Activated naive CD8-positive, alpha-beta T cell treated with anti-CD3 and anti-CD28 coated beads for 36 hours (primary cell): Measurements from ENCODE around the gene FMO2. TPM values are rescaled to one million over a fixed set of nuclear protein-coding genes. Genes with fewer than 3 reads are reported as not detected.

Experiments
- DNase-seq: peaks from one replicate; pipeline ENCODE4 v3.0.0; 2021
- H3K27ac Mint-ChIP-seq: one replicate; pipeline ENCODE4 v1.8.0; 2022; ENCODE audit warnings: mild to moderate bottlenecking, moderate library complexity, mixed read lengths
- H3K27me3 Mint-ChIP-seq: one replicate; pipeline ENCODE4 v1.8.0; 2022; ENCODE audit warnings: mild to moderate bottlenecking, mixed read lengths
- H3K36me3 Mint-ChIP-seq: one replicate; pipeline ENCODE4 v1.8.0; 2021; ENCODE audit warnings: mild to moderate bottlenecking, mixed read lengths
- H3K4me1 Mint-ChIP-seq: one replicate; pipeline ENCODE4 v1.8.0; 2021; ENCODE audit warnings: mixed read lengths
- H3K4me3 Mint-ChIP-seq: one replicate; pipeline ENCODE4 v1.8.0; 2022; ENCODE audit warnings: mild to moderate bottlenecking, moderate library complexity, mixed read lengths
- H3K9me3 Mint-ChIP-seq: one replicate; pipeline ENCODE4 v1.8.0; 2022; ENCODE audit warnings: mixed read lengths
- total RNA-seq, 2 experiments: library from RNA; stranded (reverse); gene quantifications; one replicate each; pipeline ENCODE4 v1.2.3, GENCODE V29; 2021

FMO2 gene
- total RNA-seq, 2 experiments from 2014 or later = not detected

DNA sequence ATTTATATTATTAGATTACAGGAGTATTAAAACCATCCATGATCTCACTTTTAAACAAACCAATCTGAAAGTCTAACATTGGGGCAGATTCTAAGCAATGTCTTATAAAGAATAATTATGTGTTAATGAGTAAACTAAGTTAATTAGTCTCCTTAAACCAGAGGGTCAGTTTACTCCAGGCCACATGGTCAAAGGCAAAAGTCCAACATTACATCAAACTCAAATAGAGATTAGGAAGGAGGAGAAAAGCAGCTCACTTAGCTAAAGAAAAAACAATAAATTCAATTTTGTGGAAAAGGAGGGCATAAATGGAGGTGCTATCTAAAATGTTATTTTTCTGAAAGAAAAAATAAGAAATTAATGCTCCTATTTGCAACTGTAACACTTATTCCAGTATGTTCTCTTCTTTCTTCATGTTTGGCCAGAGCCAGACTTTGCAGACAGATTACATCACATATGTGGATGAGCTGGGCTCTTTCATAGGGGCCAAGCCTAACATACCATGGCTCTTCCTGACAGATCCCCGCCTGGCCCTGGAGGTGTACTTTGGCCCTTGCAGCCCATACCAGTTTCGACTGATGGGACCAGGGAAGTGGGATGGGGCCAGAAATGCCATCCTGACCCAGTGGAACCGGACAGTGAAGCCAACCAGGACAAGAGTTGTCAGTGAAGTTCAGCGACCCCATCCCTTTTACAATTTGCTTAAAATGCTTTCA is 24.3 kb upstream of the FMO2 start:
- Mint-ChIP-seq H3K27me3 (peaks cover 7% of the 10 kb centered on the region), H3K27ac (no peak overlapping the region), H3K4me3 (no peak overlapping the region), H3K4me1 (no peaks in the 10 kb centered on the region), H3K36me3 (no peaks in the 10 kb centered on the region), H3K9me3 (no peaks in the 10 kb centered on the region)
- no peak for DNase-seq

- Mint-ChIP-seq H3K4me1 (no peaks in the 10 kb centered on the region), H3K9me3 (no peaks in the 10 kb centered on the region), H3K4me3 (no peak overlapping the region), H3K27ac (no peak overlapping the region), H3K27me3 (peaks cover 3% of the 10 kb centered on the region), H3K36me3 (no peaks in the 10 kb centered on the region)
- no peak for DNase-seq
These were observed 23.7 kb upstream of the FMO2 start for GRCh38 chr1:171161431-171161830.

DNA sequence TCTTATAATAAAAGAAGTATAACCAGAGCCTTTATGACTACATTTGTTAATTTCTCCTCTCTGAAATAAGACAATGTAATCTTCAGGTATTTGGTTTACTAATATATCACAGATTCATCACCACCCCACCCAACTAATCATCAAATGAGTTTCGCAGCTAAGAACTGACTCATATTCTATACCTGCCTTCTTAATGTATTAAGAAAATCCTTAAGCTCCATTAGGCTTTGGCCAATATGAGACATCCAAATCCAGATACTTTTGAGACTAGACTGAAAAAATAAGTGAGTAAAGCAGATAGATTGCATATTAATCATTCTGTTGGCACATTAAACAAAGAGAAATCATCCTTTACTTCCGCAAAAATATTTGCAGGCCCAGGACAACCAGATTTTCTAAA is 18.7 kb upstream of the FMO2 start:
- H3K27ac Mint-ChIP-seq = no peak overlapping the region
- no peak overlapping the region for H3K4me3 Mint-ChIP-seq
- H3K36me3 Mint-ChIP-seq = no peaks in the 10 kb centered on the region
- no peaks in the 10 kb centered on the region for H3K4me1 Mint-ChIP-seq
- no peak for DNase-seq
- H3K27me3 Mint-ChIP-seq = peaks cover 11% of the 10 kb centered on the region
- no peaks in the 10 kb centered on the region for H3K9me3 Mint-ChIP-seq

GRCh38 chr1:171167785-171168184 is 17.3 kb upstream of the FMO2 start:
- Mint-ChIP-seq H3K27me3 (peaks cover 14% of the 10 kb centered on the region), H3K4me1 (no peaks in the 10 kb centered on the region), H3K36me3 (no peaks in the 10 kb centered on the region), H3K4me3 (no peak overlapping the region), H3K9me3 (no peaks in the 10 kb centered on the region), H3K27ac (no peak overlapping the region)
- DNase-seq = no peak

GRCh38 chr1:171172471-171172870 is 12.6 kb upstream of the FMO2 start:
- Mint-ChIP-seq H3K4me3 (no peak overlapping the region), H3K27me3 (peaks cover 38% of the 10 kb centered on the region), H3K36me3 (peaks cover 2% of the 10 kb centered on the region), H3K4me1 (no peaks in the 10 kb centered on the region), H3K9me3 (no peaks in the 10 kb centered on the region), H3K27ac (no peak overlapping the region)
- no peak for DNase-seq

DNA sequence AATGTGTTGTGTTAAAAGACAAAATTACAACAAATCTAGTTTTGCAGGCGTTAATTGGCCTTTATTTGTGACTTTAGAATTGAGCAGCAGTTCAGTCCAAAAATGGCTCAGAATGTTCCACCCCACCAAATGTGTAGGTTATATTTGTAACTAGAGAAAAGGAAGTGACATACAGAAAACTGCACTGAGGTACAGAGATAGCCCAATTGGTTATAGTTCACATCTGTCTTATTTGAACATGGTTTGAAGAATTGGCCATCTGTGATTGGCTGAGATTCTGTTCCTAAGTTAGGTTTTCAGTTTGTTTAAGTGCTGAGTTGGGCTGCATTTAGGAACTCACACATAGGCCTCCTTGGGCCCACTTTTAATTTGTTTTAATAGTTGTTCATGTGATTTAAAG is 12.0 kb upstream of the FMO2 start:
- no peak for DNase-seq
- Mint-ChIP-seq H3K36me3 (peaks cover 2% of the 10 kb centered on the region), H3K9me3 (no peaks in the 10 kb centered on the region), H3K27ac (no peak overlapping the region), H3K4me3 (no peak overlapping the region), H3K4me1 (no peaks in the 10 kb centered on the region), H3K27me3 (peaks cover 41% of the 10 kb centered on the region)

- Mint-ChIP-seq H3K9me3 (no peaks in the 10 kb centered on the region), H3K27ac (no peak overlapping the region), H3K36me3 (peaks cover 2% of the 10 kb centered on the region), H3K4me3 (no peak overlapping the region), H3K27me3 (peaks cover 41% of the 10 kb centered on the region), H3K4me1 (no peaks in the 10 kb centered on the region)
- DNase-seq = no peak
These were observed 10.4 kb upstream of the FMO2 start for GRCh38 chr1:171174560-171175294.

GRCh38 chr1:171177261-171177660 is 7.8 kb upstream of the FMO2 start:
- H3K4me1 Mint-ChIP-seq = peaks cover 4% of the 10 kb centered on the region
- H3K4me3 Mint-ChIP-seq = no peak overlapping the region
- peaks cover 27% of the 10 kb centered on the region for H3K27me3 Mint-ChIP-seq
- H3K27ac Mint-ChIP-seq = no peak overlapping the region
- no peak for DNase-seq
- H3K9me3 Mint-ChIP-seq = no peaks in the 10 kb centered on the region
- H3K36me3 Mint-ChIP-seq = peaks cover 2% of the 10 kb centered on the region

DNA sequence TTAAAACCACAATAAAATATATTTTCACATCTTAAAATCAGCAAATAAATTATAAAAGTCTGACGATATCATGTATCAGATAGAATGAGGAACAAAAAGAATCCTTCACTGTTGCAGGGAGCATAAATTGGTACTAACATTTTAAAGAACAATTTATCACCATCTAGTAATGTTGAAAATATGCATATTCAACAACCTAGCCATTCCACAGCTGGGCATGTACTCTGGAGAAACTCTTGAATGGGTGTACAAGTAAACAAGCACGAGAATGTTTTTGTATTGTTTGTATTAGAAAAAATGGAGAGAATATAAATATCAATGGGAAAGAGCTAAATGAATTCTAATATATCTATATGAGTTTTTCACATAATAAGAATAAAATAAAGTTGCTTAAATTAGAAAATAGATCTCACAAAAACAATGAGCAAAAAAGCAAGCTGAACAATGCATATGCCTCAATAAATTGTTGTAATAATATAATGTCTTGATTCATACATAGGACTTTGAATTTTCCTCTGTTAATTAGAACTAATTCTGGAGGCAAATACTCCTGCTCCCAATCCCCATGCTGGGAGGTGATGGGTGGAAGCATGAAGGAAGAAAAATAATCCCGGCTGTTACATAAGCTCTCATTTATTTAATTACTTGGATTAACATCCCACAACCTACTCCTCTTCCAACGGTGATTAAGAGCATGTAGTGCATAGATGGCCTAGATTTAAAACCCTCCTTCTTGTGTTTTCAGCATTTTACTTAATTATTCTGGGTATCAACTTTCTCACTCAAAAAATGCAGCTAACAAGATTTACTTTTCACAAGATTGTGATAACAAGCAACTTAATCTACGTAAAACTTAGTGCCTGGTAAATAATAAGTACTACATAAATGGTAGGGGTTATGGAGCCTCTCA is 5.5 kb upstream of the FMO2 start:
- DNase-seq = no peak
- Mint-ChIP-seq H3K9me3 (no peaks in the 10 kb centered on the region), H3K27me3 (peaks cover 32% of the 10 kb centered on the region), H3K4me3 (no peak overlapping the region), H3K4me1 (peaks cover 4% of the 10 kb centered on the region), H3K36me3 (peaks cover under 1% of the 10 kb centered on the region), H3K27ac (no peak overlapping the region)

GRCh38 chr1:171180670-171181069 is 4.4 kb upstream of the FMO2 start:
- H3K27me3 Mint-ChIP-seq = peaks cover 30% of the 10 kb centered on the region
- peaks cover 4% of the 10 kb centered on the region for H3K4me1 Mint-ChIP-seq
- H3K4me3 Mint-ChIP-seq = no peak overlapping the region
- H3K9me3 Mint-ChIP-seq = no peaks in the 10 kb centered on the region
- no peaks in the 10 kb centered on the region for H3K36me3 Mint-ChIP-seq
- no peak for DNase-seq
- no peak overlapping the region for H3K27ac Mint-ChIP-seq

DNA sequence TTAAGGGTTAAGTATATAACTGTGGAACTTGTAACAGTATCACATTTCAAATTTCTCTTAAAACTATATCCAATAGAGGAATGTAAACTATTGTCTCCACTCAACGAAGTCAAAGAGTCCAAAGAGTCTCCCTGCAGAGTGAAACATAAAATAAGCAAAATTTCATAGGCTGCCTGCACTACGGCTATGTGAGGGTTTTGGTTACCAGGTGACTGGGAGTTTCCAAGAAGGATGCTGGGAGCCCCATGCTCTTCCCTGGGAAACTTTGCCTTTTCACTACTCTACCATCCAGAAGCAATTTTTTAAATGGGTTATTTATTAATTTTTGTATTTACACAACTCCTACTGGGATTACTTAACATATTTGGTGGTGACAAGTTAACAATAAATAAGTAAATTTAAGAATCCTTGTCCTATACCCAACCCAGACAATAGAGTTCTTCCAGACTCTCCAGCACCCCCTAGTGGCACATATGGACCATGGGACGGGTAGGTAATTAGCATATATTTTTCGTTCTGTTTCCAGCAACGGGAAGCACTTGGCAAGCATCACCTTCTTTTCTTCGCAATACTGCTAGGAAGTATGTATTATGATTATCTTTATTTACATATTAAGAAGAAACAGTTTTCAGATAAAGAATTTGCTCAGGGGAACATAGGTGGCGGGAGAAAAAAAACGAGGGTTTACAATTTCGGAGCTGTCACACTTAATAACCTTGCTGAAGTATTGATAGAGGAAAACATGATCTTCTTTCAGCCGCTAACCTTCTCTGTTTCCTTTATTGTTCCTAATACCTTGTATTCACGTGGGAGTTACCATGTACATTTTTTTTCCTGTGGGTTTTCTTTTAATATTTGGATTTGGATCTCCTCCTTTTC is 3.5 kb downstream of the FMO2 start:
- peak; percentile 18 for DNase-seq
- Mint-ChIP-seq H3K27me3 (peaks cover 36% of the 10 kb centered on the region), H3K36me3 (no peaks in the 10 kb centered on the region), H3K27ac (no peak overlapping the region), H3K4me1 (no peaks in the 10 kb centered on the region), H3K4me3 (no peak overlapping the region), H3K9me3 (no peaks in the 10 kb centered on the region)

DNA sequence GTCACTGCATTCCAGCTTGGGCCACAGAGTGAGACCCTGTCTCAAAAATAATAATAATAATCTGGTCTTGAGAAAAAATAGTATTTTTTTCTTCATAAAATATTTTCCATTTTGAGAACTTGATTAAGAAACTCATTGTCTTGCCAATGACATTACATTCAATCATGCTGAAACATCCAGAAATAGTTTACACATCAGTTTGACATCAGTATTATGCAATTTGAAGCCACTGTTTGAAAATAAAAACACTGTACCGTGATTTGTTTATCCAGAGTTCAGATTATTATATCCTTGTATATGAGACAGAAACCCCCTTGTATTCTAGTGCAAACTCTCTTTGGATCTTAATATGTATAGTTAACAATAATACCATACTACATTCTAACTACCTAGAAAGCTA is 6.9 kb downstream of the FMO2 start:
- no peak for DNase-seq
- H3K27me3 Mint-ChIP-seq = peaks cover 21% of the 10 kb centered on the region
- H3K27ac Mint-ChIP-seq = no peak overlapping the region
- no peaks in the 10 kb centered on the region for H3K9me3 Mint-ChIP-seq
- H3K4me1 Mint-ChIP-seq = no peaks in the 10 kb centered on the region
- no peaks in the 10 kb centered on the region for H3K36me3 Mint-ChIP-seq
- no peak overlapping the region for H3K4me3 Mint-ChIP-seq

DNA sequence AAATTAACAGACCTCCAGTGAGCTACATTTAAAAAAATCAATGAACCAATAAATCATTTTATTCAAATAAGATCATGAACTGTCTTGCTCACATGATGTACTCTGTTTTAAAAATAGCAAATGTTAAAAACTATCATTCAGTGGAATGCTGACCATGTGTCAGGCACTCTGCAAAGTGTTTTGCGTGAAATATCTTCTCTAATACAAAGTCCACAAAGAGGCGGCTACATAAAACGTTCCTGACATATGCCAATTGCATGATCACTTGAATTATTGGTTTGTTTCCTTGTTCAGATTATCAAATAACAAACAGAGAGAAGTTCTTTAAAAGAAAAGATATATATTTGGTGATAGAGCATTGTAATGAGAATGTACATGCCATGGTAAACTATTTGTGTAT is 10.7 kb downstream of the FMO2 start:
- no peak overlapping the region for H3K27ac Mint-ChIP-seq
- DNase-seq = no peak
- H3K4me1 Mint-ChIP-seq = no peaks in the 10 kb centered on the region
- no peaks in the 10 kb centered on the region for H3K36me3 Mint-ChIP-seq
- no peaks in the 10 kb centered on the region for H3K27me3 Mint-ChIP-seq
- no peak overlapping the region for H3K4me3 Mint-ChIP-seq
- no peaks in the 10 kb centered on the region for H3K9me3 Mint-ChIP-seq

DNA sequence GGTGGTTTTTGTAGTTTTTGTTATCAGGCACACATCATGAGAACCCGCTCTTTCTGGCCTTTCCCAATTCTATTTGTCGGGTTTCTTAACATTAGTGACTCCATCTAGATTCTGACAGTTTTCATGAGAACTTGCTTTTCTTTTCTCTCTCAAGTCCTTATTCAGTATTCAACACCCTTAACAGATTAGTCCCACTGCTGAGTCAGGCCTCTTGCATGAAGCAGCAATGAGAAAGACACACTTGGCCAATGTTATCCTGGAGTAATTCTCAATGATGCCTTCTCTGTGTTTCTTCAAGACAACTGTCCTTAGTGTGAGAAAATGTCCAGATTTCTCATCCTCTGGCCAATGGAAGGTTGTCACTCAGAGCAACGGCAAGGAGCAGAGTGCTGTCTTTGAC is 11.3 kb downstream of the FMO2 start:
- Mint-ChIP-seq H3K4me3 (no peak overlapping the region), H3K9me3 (no peaks in the 10 kb centered on the region), H3K27me3 (no peaks in the 10 kb centered on the region), H3K27ac (no peak overlapping the region), H3K36me3 (no peaks in the 10 kb centered on the region), H3K4me1 (no peaks in the 10 kb centered on the region)
- no peak for DNase-seq
